Measurements from ENCODE around the gene NOL9.

DNA sequence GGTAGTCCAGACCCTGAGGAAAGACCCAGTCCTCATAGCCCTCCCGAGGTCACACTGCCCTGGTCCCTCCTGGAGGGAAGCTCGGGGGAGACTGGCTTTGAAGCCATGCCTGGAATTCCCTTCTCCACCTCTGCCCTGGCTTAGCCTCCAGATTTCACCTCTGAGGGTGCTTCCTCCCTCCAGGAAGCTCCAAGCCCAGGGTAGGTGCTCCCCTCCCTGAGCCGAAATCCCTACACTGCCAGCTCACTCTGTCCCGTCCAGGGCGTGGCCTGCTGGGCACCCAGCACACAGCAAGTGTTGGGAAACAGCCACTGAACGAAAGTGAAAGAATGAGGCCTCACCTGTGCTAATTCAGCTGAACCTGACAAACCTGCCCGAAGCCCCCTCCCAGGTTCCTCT lies 82.3 kb downstream of the NOL9 start:
- TF ChIP-seq POLR2A (IDR thresholded peaks at IDR 0.05): no peak
- TF ChIP-seq CTCF (IDR thresholded peaks at IDR 0.05): no peak
